Anterior cingulate cortex (tissue), 58 donors: Measurements from ENCODE around the gene ARPIN.
"Not testable (repeated sequence)": the region's sequence is repeated elsewhere in the genome, so short reads cannot be mapped to it uniquely, and the experiment has no call there.

Experiments used
- DNase-seq, 58 donors: peaks; one replicate each; lab custom pipeline; 2025; lab: John Stamatoyannopoulos, UW

Gene ARPIN

DNA sequence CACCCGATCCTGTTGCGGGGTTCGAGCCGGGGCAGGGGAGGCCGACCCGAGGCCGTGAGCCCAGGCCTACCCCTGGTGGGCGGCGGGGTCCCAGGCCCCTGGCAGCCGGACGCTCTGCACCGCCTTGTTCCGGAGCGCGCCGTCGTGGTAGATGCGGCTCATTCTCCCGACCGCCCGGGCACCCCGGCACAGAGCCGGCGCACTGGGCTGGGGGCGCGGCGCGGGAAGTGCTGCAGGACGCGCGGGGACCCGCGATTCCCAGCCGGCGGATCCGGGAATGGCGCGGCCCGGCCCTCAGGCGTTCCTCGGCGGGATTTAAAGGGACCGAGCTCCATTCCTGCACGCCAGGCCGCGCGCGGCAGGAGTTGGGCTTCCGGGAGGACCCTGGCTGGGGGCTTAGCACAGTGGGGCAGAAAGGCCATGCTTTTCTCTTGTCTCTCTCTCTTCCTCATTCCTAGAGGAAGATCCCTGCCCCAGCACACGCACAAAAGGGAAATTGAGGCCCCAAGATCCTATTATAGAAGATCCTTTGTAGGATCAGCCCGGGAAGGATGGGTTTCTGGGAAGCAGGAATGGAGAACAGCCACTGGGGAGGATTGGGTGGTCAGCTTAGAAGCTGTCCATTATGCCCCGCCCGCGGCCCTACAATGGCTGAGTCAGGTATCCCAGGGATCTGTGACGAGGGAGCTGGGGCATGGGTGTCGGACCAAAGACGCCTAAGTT is at the start of gene ARPIN:
TSS of gene ARPIN (minus strand) at position 279 of the 723 bp plus-strand sequence. CDS start at position 162, 117 bp downstream.
- DNase-seq, result peak in 49 of 58 donors; percentile 3 to 68 (median 28)

DNA sequence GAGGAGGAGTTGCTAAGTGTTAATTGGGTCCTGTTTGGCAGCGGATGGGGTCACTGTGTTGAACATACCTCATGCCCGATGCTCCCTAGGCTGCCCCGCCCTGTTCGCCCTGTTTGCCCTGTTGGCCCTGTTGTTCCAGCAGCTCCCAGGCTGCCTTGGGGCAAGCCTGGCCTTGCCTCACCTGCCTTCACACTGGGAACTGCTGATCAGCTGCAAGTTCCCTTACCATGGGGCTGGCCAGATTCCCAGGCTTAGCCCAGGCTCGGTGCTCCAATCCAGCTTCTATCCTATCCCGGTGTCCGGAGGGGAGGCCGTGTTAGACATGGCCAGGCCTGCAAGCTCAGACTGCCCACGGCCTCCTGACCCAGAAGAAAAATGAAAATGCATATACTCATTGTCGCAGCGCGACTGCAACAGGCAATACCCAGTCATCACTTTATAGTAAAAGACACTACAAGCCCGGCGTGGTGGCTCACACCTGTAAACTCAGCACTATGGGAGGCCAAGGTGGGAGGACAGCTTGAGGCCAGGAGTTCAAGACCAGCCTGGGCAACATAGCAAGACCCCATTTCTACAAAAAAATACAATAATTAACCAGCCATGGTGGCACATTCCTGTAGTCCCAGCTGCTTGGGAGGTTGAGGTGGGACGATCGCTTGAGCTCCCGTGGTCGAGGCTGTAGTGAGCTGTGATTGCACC is 45.5 kb upstream of the ARPIN start:
- DNase-seq, result no peak

DNA sequence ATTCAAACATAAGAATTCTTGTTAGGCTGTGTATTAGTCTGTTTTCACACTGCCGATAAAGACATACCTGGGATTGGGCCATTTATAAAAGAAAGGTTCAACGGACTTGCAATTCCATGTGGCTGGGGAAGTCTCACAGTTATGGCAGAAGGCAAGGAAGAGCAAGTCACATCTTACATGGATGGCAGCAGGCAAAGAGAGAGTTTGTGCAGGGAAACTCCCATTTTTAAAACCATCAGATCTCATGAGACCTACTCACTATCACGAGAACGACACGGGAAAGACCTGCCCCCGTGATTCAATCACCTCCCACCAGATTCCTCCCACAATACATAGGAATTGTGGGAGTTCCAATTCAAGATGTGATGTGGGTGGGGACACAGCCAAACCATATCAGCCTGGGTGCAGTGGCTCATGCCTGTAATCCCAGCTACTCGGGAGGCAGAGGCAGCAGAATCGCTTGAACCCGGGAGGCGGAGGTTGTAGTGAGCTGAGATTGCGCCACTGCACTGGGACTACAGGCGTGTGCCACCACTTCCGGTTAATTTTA is 42.8 kb upstream of the ARPIN start:
- not testable (repeated sequence) for DNase-seq

DNA sequence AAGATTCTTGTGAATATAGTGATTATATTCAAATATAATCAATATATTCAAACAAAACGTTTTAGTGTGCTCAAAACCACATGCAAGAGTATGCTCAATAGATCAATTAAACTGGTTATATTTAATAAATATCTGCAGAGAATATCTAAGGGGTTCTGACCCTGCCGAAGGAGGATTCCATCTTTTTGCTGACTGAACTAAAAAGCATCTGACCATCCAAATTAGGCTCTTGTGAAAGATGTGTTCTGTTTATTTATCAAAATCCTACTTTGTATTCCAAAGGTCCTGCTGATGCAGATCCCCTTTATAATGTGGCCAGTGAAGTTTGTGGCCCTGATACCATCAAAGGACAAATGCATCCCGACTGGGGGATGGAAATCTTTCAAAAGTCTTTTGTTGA is 41.8 kb upstream of the ARPIN start:
- no peak for DNase-seq

DNA sequence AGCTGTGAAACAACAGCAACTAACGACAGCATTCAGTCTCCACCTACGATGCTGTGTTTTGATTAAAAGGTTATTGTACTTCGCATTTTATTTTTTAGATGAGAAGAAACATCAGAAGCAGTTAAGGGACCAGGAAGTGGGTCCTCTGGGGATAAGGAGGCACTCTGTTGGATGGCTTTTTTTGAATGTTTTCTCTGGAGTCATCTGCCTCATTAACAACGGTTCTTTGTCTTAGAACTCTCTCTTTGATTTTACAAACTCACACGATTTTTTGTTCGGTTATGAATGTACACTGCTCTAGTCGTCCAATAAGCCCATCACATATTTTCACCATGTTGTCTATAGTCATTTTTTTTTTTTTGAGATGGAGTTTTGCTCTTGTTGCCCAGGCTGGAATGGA is 36.0 kb upstream of the ARPIN start:
- DNase-seq, result no peak

DNA sequence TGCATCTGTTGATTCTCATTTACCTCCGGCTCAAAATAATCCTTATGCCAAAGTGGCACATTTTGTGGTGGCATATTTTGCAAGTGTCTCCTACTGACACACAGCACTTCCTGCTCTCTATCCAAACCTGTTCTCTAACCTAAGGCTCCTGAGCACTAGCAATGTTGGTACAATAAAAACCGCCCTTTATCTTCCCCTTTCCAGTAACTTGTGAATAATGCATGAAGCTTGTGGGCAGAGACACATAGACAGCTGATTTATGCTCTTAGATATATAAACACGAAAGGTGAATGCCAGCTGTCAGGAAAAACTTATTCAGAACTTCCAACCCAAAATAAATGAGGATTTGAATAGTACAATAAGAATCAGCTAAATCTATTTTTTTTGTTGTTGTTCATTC is 34.6 kb upstream of the ARPIN start:
- DNase-seq, result no peak

DNA sequence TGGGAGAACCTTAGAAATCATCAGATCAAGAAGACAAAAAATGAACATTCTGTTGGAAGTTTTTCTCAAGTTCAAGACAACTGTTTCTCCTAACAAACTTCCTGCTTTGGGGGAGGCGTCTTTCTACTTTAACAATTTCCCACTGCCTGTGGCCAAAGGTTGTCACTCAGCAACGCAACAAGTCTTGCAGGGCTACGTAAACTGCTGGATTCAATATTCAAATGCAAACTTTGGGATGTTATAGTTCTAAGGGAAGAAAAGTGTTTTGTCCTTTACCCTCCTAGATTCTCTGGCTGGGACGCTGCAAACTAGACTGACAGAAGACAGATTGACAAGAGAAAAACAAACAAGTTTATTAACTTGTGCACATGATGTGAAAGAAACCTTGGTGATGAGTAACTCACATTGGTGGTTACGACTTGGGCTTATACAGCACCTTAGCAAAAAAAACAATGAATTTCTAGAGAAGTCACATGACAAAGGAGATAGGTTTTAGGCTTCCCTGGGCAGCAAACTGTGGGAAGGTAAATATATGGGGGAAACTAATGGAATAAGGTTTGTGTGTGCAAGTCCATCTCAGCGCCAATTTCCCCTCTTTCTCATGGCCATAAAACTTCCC is 34.0 kb upstream of the ARPIN start:
- DNase-seq, result no peak

DNA sequence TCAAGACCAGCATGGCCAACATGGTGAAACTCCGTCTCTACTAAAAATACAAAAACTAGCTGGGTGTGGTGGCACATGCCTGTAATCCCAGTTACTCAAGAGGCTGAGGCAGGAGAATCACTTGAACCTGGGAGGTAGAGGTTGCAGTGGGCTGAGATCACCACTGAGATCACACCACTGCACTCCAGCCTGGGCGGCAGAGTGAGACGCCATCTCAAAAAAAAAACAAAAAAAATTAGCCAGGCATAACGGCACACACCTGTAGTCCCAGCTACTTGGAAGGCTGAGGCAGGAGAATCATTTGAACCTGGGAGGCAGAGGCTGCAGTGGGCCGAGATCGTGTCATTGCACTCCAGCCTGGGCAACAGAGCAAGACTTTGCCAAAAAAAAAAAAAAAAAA is 31.0 kb upstream of the ARPIN start:
- DNase-seq, result not testable (repeated sequence)

DNA sequence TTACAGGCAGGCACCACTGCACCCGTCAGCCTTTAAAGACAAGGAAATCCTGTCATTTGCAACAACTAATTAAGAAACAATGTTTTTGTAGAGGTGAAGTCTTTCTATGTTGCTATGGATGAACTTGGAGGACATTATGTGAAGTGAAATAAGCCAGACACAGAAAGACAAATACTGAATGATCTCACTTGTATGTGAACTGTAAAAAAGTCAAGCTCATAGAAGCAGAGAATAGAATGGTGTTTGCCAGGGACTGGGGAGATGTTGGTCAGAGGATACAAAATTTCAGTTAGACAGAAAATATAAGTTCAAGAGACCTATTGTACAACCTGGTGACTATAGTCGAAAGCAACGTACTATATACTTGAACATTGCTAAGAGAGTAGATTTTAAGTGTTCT is 27.2 kb upstream of the ARPIN start:
- DNase-seq, result no peak

DNA sequence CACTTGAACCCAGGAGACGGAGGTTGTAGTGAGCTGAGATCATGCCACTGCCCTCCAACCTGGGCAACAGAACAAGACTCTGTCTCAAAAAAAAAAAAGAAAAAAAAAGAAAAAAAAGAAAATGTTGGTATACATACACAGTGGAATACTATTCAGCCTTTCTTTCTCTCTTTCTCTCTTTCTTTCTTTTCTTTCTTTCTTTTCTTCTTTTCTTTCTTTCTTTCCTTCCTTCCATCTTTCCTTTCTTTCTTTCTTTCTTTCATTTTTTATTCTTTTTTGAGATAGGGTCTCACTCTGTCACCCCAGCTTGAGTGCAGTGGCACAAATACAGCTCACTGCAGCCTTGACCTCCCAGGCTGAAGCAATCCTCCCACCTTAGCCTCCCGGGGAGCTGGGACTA is 26.6 kb upstream of the ARPIN start:
- DNase-seq, result not testable (repeated sequence)

DNA sequence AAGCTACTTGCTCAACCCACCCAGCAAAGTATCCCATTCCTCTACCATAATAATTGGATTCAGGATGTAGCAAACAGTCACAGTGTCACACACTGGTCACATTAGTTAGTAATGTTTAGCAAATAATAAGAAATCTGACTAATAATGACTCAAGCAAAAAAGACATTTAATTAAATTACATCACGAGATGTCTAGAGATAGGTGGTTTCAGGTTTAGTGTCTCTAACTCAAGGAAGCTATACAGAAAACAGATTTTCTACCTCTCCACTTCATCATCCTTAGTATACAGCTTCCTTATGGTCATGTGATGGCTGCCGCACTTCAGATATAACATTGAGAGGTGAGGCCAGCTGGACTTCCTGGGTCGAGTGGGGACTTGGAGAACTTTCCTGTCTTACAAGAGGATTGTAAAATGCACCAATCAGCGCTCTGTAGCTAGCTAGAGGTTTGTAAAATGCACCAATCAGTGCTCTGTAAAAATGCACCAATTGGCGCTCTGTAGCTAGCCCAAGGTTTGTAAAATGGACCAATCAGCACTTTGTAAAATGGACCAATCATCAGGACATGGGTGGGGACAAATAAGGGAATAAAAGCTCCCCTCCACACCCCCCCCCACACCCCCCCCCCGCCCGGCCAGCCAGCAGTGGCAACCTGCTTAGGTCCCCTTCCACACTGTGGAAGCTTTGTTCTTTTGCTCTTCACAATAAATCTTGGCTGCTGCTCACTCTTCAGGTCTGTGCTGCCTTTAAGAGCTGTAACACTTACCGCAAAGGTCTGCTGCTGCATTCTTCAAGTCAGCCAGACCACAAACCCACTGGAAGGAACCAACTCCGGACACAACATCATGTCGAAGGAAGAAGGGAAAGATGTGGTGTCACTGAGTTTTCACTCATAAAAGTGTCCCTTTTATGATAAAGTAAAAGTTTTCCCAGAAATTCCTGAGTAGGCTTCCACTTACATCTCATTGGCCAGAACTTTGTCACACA is 24.9 kb upstream of the ARPIN start:
- DNase-seq, result no peak

DNA sequence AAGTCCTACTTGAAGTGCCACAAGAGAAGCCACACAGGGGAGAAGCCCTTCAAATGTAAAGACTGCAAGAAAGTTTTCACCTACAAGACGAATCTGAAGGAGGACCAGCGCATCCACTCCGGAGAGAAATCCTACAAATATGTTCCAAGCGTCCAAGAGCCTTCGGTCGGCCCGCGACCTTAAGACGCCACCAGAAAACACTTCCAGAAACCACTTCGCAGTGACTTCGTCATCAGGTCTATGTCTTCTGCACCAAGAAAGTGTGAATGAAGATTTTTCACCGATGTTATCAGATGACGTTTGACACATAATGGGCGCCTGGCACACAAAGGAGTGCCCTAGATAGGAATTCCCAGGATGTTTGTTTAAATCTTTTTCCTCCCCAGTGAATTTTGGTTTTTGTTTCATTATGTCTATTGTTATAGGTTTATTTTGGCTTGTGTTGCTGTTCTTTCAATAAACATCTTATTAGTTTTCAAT is 24.1 kb upstream of the ARPIN start:
- DNase-seq, result no peak

DNA sequence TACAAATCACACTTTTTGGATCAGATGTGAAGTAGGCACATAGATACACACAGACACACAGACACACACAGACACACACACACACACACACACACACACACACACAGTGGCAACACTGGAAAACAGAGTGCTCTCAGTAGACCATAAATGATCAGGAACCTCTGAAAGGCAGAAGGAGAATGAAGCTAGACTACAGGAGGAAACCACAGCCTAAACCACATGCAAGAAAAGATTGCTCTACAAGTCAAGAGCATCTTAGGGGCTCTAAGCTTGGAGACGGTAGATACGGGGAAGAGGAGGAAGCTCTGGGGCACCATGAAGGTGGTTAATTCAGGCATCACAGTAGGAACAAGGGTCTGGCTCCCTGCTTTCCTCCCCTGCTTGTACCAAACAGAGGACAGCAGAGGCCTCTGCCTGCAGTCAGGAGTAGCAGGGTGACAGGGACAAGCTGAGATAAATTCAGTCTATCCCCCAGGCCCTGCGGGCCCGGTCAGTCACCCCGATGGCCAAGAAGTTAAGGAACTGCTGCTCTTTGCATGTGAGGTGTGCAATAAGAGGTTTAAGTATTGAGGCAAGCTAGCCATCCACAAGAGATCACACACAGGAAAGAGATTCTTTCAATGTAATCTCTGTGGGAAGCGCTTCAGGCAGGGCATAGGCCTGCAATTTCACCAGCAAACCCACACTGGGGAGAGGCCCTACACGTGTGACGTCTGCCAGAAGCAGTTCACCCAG is 23.5 kb upstream of the ARPIN start:
- no peak for DNase-seq

DNA sequence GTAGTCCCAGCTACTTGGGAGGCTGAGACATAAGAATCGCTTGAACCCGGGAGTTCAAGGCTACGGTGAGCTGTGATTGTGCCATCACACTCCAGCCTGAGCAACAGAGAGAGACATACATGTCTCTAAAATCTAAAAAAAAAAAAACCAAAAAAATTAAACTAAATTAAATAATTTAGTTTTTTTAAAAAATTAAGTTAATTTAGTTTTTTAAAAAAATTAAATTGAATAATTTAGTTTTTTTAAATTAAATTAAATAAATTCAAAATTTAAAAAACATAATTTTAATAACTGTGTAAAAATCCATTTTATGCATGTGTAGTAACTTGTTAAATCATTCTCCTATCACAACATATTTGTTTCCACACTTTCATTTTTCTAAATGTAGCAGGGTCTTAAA is 20.1 kb upstream of the ARPIN start:
- DNase-seq, result no peak

DNA sequence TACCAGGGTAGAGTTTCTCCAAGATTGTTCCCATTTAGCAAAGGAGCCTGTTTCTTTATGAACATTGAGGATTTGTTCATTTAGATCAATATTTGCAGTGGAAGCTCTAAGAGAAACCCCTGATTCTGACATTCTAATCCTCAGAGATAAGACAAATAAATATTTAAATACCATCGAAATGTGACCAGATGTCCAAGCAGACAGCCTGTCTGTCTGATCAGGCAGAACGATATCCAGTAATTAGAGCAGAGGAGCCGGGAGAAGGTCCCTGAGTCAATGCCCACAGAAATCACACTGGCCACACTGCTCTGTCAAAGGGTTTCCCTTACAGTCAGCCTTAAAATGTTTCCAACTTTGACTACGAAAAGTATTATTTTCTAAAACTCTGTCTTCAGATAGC is 15.7 kb upstream of the ARPIN start:
- no peak for DNase-seq

DNA sequence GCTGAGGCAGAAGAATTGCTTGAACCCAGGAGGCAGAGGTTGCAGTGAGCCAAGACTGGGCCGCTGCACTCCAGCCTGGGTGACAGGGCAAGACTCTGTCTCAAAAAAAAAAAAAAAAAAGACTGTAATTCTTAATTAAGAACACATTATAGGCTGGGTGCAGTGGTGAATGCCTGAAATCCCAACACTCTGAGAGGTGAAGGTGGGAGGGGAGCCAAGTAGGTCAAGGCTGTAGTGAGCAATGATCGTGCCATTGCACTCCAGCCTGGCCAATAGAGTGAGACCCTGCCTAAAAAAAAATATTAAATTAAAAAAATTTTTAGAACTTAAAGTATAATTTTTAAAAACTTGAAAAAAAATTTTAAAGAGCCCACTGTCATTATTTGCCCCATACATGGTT is 13.4 kb upstream of the ARPIN start:
- no peak for DNase-seq

DNA sequence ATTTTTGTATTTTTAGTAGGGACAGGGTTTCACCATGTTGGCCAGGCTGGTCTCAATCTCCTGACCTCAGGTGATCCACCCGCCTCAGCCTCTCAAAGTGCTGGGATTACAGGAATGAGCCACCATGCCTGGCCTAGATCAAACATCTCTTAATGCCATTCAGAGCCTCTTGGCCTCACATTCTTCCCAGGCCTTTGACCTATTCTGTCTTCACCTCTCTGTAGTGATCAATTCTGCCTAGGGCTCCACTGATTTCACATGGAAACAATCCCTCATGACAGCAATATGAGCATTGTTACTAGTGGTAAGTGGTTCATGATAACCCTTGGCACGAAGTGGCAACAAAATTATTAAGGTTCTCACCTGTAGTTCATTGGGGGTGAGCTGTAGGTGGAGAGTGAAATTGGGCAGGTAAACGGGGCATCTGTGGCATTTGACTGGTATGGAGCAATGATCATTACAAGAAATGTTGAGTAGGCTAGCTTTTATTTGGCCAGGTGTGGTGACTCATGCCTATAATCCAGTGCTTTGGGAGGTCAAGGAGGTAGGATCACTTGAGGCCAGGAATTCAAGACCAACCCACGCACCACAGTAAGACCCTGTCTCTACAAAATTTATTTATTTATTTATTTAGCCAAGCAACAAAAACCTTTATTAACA is 4.8 kb upstream of the ARPIN start:
- DNase-seq, result no peak

DNA sequence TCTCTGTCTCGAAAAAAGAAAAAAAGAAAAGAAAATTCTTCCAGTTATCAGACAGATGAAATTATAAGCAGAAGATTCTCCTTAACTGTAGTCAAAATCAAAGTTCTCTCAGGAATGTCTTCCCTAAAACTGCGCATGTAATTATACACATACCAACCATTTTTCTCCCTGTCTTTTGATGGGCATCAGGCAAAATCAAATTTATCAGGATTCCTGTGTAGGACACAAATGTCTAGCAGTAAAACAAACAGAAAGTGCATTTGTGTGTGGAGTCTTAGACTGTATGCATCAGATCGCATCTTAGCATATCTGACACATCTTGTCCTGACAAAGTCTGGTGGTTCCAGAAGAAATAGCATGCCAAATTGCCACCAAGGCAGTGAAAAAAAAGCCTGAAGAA is 3.9 kb upstream of the ARPIN start:
- DNase-seq, result no peak

DNA sequence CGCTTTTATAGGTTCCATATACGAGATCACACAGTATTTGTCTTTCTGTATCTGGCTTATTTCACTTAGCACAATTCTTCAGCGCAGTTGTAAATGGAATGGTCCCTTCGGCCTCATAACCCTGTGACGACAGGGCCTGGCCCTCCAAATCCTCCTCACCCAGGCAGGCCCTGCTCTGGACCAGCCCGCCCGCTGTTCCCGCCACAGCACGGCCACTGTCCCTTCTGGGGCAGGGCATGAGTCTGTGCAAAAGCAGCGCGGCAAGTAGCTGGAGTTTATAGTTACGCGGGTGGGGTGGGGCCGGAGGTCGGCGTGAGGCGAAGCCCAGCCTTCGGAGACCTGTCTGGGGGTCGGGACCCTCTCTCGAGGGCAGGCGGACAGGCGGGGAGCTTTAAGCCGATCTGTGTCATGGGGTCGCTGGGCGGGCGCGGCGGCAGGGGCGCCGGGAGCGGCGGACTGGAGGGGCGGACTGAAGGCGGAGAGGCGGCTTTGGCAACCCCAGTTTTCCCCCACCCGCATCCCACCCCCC is 543 bp downstream of the ARPIN start:
- DNase-seq, result peak in 28 of 58 donors; percentile 8 to 52 (median 28)
